ENCODE results near the gene LCA5L.
A peak's percentile ranks its signal among the peaks of the same experiment; 100 is the strongest.
"Not testable (repeated sequence)": the region's sequence is repeated elsewhere in the genome, so short reads cannot be mapped to it uniquely, and the experiment has no call there.

Gene LCA5L

DNA sequence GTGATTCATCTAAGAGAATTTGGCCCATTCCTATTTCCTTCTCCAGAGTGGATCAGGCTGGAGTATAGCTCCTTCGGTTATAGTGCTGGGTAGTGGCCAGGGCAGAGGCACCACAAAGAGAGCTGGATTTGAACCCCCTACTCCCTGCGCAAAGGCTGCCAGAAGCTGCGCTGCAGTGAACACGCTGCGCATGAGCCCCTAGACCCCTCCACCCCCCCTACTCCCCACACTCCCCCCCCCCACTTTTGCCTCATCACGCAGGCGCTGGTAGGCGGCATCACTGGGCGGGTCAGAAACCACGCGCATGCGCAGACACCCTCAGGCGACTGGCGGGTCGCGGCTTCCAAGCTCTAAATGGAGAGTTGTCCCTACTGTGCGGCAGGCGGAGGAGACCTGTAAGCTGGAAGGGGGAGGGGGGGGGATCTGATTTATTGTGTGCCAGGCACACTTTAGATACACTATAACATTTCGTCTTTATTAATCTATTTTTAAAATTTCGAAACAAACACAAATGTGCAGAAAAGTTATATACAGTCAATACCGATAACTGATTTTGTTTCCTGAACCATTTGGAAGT, 58.0 kb downstream of the LCA5L start:
- peak; percentile 77 to 82 for DNase-seq (ENCODE audit: low read depth in 2 of 2)

DNA sequence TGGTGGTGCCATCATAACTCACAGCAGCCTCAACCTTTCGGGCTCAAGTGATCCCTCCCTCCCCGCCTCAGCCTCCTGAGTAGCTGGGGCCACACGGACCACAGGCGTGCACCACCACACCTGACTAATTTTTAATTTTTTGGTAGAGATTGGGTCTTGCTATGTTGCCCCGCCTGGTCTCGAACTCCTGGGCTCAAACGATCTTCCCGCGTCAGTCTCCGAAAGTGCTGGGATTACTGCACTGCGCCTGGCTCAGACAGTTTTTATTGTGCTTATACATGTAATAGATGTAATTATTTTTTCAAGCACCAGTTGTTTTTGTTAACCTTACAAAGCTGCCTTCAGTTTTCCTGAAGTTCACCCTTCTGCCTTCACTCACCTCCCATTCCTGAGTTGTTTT, 58.7 kb downstream of the LCA5L start:
- DNase-seq (ENCODE audit: low read depth in 2 of 2), result no peak

DNA sequence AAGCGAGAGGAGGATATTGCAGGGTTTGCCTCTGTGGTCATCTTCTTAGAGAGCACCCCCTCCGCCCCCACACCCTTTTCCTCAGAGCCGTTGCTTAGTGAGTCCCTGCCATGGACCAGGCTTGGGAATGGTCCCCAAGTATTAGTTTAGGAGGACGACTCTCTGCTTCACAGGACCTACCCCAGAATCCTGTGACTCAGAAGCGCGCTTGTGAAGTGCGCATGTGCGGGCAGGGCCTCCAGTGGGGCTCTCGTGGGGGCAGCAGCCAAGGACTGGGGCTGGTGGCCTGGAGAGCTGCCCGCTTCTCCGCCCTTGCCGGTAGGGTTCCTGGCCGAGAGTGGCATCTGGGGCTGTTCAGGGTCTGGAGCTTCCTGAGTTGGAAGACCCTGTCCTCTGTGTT, 59.4 kb downstream of the LCA5L start:
- DNase-seq (ENCODE audit: low read depth in 2 of 2), result no peak

DNA sequence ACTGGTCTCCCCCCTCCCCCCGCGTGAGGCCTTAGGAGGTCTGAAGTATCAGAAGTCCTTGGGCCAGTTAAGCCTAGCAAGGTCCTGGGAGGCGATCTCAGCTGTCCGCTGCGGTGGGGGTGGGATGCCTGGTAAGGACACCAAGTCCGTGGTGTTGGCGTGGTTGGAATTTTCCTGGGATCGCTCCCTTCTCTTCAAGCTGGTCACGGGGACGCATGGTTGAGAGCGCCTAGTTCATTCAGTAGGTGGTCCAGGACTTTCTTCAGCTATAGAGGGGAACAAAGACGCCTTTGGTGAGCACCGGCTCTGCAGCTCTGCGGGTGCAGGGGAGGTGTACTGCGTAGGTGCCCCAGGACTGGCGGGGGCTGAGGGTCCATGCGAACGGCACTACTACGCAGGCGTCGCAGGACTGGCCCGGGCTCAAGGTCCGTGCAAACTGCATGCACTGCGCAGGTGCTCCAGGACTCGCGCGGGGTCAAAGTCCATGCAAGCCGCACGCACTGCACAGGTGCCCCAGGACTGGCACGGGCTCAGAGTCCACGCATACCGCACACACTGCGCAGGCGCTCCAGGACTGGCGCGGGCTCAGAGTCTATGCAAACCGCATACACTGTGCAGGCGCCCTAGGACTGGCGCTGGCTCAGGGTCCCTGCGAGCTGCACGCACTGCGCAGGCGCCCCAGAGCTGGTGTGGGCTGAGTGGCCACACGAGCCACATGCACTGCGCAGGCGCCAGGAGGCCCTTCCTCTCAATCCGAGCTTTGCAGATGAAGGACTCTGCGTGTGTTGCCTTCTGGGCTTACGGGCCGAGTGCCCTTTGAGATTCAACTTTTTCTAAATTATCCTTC, 60.1 kb downstream of the LCA5L start:
- DNase-seq (ENCODE audit: low read depth in 2 of 2), result peak in 1 of 2 donors; percentile 36

DNA sequence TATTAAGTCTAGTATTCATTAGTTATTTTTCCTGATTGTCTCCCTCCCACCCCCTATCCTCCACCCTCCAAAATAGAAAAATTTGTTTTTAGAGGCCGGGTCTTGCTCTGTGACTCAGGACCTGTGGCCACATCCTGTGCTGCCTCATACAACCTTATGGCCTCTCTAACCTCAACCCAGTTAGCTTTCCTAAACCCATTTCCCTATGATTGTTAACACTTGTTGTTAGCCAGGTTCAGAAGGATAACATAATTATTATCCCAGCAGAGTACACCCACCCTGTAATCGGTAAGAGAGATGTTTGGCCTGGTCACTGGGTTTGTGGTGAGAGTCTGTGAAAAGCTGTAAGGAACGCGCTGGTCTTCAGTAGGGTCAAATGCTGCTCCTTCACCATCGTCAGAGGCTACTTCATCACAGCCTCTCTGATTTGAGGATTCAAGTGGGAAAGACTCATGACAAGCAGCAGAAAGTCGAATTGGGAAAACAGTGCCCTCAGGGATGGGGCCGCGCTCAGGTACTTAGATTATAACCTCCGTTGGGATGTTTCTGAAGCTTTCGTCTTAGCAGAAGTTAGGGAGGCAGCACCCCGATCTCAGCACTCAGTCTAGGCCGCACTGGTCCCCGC, 60.8 kb downstream of the LCA5L start:
- no peak for DNase-seq (ENCODE audit: low read depth in 2 of 2)

DNA sequence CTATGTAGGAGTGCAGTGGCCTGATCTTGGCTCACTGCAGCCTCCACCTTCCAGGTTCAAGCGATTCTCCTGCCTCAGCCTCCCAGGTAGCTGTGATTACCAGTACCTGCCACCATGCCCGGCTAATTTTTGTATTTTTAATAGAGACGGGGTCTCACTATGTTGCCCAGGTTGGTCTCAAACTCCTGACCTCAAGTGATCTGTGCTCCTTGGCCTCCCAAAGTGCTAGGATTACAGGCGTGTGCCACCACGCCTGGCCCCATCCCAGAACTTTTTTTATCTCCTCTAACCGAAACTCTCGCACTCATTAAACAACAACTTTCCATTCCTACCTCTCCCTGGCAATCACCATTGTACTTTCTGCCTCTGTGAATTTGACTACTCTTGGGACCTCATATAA, 63.5 kb downstream of the LCA5L start:
- DNase-seq (ENCODE audit: low read depth in 2 of 2), result not testable (repeated sequence)

DNA sequence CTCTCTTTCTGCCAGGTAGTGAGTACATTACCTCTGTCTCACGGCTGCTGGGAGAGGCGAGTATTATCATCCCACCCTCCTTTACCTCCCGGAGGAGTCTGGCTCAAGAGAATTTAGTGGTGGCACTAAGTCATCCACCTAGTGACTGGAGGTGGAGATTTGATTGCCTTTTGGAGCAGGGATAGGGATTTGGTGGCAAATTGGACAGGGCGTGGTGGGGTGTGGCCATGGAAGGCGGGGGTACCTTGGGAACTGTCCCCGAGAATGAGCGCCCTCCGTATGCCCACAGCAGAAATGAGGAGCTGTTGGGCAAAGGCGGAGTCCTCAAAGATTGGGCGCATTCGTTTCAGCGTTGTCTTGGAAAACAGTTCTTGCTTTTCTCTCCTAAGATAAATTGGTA, 64.6 kb downstream of the LCA5L start:
- no peak for DNase-seq (ENCODE audit: low read depth in 2 of 2)

DNA sequence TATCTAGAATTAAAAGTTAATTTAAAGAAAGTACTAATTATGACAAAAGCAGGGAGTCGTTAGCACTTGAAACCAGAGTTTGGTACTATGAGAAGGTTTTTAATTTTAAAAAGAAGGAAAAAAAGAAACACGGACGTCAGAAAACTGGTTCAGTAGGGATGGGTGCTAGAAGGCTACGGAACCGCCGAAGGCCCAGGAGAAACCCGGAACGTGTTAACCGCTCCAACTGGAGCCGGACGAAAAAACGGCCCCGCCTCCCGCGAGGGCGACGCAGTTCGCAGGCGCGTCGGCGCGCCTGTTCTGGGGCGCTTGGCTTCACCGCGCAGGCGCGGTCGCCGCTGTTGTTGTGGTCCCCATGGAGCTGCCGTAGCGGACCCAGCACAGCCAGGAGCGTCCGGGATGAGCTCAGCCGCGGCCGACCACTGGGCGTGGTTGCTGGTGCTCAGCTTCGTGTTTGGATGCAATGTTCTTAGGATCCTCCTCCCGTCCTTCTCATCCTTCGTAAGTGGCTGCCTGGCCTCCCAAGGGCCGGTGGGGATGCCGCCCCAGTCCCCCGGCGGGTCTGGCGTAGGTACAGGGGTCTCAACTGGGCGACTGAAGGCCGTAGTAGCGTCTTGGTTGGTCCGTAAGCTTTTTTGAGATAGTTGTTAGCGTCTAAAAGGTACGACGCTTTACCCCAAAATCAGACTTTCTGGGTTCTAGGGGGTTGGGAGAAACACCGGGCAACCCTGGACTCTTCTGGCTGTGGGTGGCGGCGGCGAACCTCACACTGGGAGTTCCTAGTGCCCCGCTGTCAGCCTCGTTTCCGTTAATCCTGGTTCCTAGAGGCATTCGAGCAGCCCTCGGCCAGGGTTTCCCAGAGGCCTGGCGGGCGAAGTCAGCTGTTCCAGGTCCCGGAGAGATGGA, 65.3 kb downstream of the LCA5L start:
- DNase-seq (ENCODE audit: low read depth in 2 of 2), result peak; percentile 75 to 80

DNA sequence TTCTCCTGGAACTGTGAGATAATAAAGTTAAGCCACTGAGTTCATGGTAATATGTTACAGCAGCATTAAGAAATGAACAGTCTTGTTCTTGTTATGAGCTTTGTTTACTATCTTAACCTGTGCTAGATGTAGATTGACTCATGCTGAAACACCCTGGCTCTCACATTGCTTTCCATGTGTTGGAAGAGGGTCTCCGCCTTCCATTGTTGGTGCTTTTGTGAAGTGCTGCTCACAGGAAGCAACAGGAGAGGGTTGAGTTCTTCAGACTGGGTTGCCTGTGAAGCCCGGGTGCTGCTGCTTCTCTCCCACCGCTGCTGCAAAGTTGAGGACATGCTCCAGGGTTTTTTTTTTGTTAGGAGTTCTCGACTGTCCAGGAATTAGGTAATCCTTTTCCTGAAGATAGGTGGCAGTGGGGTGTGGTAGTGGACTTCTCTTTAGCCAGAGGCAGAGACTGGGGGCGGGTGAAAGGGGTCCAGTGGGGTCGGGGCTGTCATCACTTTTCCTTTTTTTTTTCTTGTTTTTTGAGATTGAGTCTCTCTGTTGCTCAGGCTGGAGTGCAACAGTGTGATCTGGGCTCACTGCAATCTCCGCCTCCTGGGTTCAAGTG, 68.0 kb downstream of the LCA5L start:
- DNase-seq (ENCODE audit: low read depth in 2 of 2), result no peak

DNA sequence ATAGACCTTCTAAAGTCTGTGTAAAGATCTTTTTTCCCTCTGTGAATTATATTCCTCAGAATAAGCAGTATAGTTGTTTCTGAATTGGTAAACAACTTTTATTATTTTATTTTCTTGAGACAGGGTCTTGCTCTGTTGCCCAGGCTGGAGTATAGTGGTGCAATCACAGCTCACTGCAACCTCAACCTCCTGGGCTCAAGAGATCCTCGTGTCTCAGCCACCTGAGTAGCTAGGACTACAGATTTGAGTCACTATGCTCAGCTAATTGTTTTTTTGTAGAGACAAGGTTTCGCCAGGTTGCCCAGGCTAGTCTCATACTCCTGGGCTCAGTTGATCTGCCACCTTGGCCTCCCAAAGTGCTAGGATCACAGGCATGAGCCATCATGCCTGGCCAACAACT, 70.1 kb downstream of the LCA5L start:
- no peak for DNase-seq (ENCODE audit: low read depth in 2 of 2)

DNA sequence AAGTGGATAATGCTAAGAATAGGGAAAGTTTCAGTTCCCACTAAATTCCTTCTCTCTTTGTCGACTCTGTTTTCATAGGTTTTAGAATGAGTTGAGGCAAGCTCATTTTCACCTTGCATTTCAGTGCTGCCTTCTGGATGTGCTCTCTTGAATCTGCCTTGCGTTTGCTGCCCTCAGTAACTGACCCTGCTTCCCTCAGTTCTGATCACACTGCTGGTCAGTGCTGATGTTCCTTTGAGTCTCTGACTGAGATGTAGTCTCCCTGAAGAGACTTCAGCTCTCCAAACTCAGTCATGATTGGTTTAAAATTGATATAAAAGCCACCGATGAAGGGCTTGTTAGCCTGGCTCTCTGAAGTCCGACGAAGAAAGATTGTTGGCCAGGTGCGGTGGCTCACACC, 71.5 kb downstream of the LCA5L start:
- no peak for DNase-seq (ENCODE audit: low read depth in 2 of 2)

DNA sequence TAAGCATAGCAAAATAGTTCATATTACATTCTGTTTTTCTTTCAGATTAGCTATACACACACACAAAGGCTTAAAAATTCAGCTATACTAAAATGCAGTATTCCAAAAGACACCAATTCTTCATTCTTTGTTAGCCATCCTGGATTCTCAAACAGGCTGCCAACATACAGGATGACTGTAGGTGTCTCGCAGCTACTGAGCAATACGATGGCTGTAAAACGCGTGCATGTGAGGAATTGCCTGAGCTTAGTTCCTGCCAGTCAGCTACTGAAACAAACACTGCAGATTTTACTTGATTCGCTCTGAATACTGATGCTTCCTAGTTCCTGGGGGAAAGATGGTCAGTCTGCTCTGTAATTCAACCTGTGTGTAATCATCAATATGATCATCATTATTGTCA, 71.9 kb downstream of the LCA5L start:
- DNase-seq (ENCODE audit: low read depth in 2 of 2), result no peak

DNA sequence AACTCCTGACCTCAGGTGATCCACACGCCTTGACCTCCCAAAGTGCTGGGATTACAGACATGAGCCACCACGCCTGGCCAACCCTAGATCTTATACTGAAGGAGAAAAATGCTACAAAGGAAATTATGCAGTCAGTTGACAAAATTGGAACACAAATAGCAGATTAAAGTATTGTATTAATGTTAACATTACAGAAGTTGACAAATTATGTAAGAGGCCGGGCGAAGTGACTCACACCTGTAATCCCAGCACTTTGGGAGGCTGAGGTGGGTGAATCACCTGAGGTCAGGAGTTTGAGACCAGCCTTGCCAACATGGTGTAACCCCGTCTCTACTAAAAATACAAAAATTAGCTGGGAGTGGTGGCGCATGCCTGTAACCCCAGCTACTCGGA, 75.7 kb downstream of the LCA5L start:
- not testable (repeated sequence) for DNase-seq (ENCODE audit: low read depth in 2 of 2)

DNA sequence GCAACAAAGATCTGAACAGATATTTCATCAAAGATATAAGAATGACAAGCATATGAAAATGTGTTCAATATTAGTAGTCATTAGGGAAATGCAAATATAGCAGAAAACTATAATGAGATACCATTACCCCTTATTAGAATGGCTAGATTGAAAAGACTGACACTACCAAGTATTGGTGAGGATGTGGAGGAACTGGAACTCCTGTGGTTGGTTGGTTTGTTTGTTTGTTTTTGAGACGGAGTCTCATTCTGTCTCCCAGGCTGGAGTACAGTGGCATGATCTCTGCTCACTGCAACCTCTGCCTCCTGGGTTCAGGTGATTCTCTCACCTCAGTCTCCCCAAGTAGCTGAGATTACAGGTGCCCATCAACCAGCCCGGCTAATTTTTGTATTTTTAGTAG, 77.8 kb downstream of the LCA5L start:
- no peak for DNase-seq (ENCODE audit: low read depth in 2 of 2)

DNA sequence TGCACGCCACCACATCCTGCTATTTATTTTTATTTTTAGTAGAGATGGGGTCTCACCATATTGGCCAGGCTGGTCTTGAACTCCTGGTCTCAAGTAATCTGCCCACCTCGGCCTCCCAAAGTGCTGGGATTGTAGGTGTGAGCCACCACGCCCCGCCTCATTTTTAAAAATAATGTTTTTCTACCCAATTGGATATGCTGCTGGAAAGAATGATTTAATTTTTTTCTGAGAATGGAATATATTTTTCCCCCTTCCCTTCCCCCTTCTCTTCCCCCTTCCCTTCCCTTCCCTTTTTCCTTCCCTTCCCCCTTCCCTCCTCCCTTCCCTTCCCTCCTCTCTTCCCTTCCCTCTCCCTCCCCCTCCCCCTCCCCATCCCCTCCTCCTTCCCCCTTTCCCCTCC, 79.0 kb downstream of the LCA5L start:
- DNase-seq (ENCODE audit: low read depth in 2 of 2), result no peak

DNA sequence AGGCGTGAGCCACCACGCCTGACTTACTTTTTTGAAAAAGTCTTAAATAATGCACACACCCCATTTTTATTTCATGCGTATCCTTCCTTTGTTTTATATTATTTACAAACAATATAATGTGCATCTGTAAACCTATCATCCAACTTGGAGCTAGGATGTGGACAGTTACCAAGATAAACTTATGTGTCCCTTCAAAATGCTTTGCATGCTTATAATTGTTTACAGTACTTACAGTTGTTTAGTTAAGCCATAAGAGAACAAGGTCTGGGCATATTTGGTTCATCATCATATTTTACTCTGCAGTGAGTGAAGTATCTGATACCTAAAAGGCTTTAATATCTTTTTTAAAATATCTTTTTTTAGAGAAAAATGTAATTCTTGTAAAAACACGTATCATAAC, 80.6 kb downstream of the LCA5L start:
- no peak for DNase-seq (ENCODE audit: low read depth in 2 of 2)

DNA sequence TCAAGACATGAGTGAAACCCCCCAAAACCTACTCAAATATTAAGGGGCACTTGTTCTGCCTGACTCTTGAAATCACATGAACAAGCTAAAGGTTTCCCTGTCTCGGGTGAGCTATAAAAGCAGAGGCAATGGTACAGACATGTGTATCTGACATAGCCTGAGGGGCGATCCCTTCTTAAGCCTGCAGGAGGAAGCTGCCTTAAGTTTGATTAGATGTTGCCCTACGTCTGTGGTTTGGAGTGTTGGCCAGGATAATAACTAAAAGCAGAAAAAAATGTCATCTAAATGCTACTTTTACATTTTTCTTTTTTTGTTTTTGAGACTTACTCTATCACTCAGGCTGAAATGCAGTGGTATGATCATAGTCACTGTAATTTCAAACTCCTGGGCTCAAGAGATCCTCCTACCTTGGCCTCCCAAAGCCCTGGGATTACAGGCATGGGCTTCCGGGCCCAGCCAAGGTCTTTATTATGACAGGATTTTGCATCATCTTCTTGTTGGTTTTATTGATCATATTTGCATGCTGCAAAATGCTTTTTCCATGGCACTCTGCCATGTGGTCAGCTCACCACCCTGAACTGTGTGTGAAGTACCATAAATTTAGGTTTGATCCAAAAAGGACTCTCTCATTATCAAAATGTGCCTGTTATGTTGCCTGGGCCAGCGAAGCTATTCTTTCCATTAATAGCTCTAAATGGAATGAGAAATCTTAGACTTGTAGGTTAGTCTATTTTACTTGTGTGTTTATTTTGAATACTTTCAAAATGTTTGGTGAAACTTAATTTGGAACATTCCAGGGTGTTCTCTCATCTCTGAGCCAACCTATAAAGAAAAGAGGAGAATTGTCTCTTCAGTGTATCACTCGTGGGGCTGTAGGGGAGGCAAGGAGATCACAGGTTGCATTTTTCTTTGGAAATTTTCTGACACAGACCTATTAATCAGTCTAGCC, 81.7 kb downstream of the LCA5L start:
- DNase-seq (ENCODE audit: low read depth in 2 of 2), result no peak

DNA sequence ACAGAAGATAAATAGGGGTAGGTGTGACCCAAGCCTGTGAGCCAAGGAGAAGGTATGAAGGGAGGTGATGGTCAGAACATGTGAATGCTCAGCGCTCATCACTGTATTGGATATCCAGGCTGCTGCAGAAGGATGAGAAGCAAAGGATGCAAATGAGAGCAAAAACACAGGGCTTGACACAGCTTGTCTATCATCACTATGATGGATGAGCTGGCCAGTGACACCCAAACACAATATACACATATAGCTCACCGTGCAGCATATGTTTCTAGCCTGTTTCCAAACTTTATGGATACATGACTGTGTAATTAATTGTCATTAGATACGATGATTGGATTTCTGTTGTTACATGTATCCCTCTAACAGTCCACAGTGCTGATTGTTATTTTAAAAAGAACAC, 82.8 kb downstream of the LCA5L start:
- DNase-seq (ENCODE audit: low read depth in 2 of 2), result no peak

DNA sequence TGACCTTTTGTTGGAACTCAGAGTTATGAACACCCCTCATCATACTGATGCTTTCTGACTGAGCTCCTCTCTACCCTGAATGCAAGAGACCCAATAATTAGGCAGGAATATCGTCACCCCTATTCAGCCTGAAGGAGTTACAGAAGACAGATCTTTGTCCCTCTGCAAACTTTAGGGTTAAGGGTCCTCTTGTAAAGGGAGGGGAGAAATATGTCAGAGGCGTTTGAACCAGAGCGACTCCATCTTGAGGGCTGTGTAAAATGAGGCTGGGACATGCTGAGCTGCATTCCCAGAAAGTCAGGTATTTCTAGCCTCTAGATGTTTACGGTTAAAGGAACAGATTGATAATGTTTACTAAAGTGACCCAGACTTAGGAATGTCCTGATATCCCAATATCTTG, 86.2 kb downstream of the LCA5L start:
- DNase-seq (ENCODE audit: low read depth in 2 of 2), result no peak
